RWPE1 (cell line): ENCODE results near the gene PIGL.

Experiments used
- CTCF ChIA-PET: fragments of 350-600 bp; sonication (Branson Sonifier 250); formaldehyde crosslinking; extraction: SDS; loops from one replicate; lab custom pipeline; 2021; lab: Yijun Ruan, JAX
- POLR2A ChIA-PET: fragments of 400-600 bp; formaldehyde crosslinking; extraction: SDS; loops from one replicate; lab custom pipeline; 2020; ENCODE audit warnings: antibody characterized with exemption; ENCODE audit not compliant: low non-redundant PET; lab: Yijun Ruan, JAX
- DNase-seq: peaks from one replicate; pipeline ENCODE4 v3.0.0; 2012; ENCODE audit warnings: low spot score
- H3K27ac ChIP-seq: fragments of 450-650 bp; 2 replicates; pipeline ENCODE4 v1.5.1; 2017
- CTCF ChIP-seq: fragments of 450-650 bp; conservative IDR thresholded peaks from 2 replicates; pipeline ENCODE4 v1.5.1; 2017; ENCODE audit warnings: low read depth, mild to moderate bottlenecking

Gene PIGL

GRCh38 chr17:16313139-16314090 is 96.4 kb downstream of the PIGL start:
- DNase-seq, result no peak
- CTCF ChIA-PET, result no interaction called here
- no peak for TF ChIP-seq CTCF
- POLR2A ChIA-PET, result no interaction called here
- no peak overlapping the region for H3K27ac ChIP-seq

- no peak for TF ChIP-seq CTCF
- no peak overlapping the region for H3K27ac ChIP-seq
- POLR2A ChIA-PET, result no interaction called here
- DNase-seq, result no peak
- CTCF ChIA-PET, result no interaction called here
Measured at GRCh38 chr17:16314189-16314588, 97.2 kb downstream of the PIGL start.

- POLR2A ChIA-PET, result no interaction called here
- no peak overlapping the region for H3K27ac ChIP-seq
- CTCF ChIA-PET, result no interaction called here
- DNase-seq, result no peak
- TF ChIP-seq CTCF, result no peak
Measured at GRCh38 chr17:16314859-16315258, 97.8 kb downstream of the PIGL start.

- H3K27ac ChIP-seq, result no peak overlapping the region
- no peak for TF ChIP-seq CTCF
- CTCF ChIA-PET, result interaction anchor here (0.6 to 0.7 kb wide), 2 partner anchors 9 to 10 kb away, joined by 3 read pairs; no protein-coding TSS in a partner anchor
- DNase-seq, result no peak
- POLR2A ChIA-PET, result no interaction called here
Measured at GRCh38 chr17:16319969-16320368, 103.0 kb downstream of the PIGL start.

- POLR2A ChIA-PET, result no interaction called here
- H3K27ac ChIP-seq, result no peak overlapping the region
- CTCF ChIA-PET, result no interaction called here
- DNase-seq, result no peak
- no peak for TF ChIP-seq CTCF
Measured at GRCh38 chr17:16322636-16323035, 105.6 kb downstream of the PIGL start.

- ChIA-PET POLR2A (no interaction called here), CTCF (no interaction called here)
Measured at GRCh38 chr17:16325964-16326363, 109.0 kb downstream of the PIGL start.

More at GRCh38 chr17:16325964-16326363, 109.0 kb downstream of the PIGL start:
- H3K27ac ChIP-seq, result no peak overlapping the region
- no peak for TF ChIP-seq CTCF
- no peak for DNase-seq
